ENCODE results near the gene CYTH2. TPM values are rescaled to one million over a fixed set of nuclear protein-coding genes. Genes with fewer than 3 reads are reported as not detected.

CYTH2 gene
- polyA plus RNA-seq, 1 donor from 2014 or later = 397 TPM

- Histone ChIP-seq H3K36me3 (ENCODE audit: insufficient read depth, low read length) (no peaks in the 10 kb centered on the region), H3K79me2 (replicated peaks; ENCODE audit: insufficient read depth, low read length) (no peaks in the 10 kb centered on the region), H3K4me2 (ENCODE audit: low read length) (no peak overlapping the region), H3K9me2 (ENCODE audit: insufficient read depth, low read length) (no peaks in the 10 kb centered on the region), H4K20me1 (ENCODE audit: insufficient read depth) (no peaks in the 10 kb centered on the region), H2AFZ (ENCODE audit: low read depth, low read length) (no peak overlapping the region), H3K9me3 (ENCODE audit: low read length) (no peaks in the 10 kb centered on the region), H3F3A (ENCODE audit: insufficient read depth, low read length, poor library complexity, severe bottlenecking) (no peaks in the 10 kb centered on the region), H3K27me3 (ENCODE audit: insufficient read depth, low read depth, low read length) (no peaks in the 10 kb centered on the region), H3K9ac (ENCODE audit: low read length) (no peak overlapping the region), H3K27ac (ENCODE audit: low read length) (no peak overlapping the region), H3K4me3 (ENCODE audit: low read length) (no peak overlapping the region)
- TF ChIP-seq POLR2AphosphoS5 (IDR thresholded peaks at IDR 0.05) = no peak
- no peak for TF ChIP-seq SMC3 (conservative IDR thresholded peaks at IDR 0.05; ENCODE audit: poor library complexity)
- TF ChIP-seq RAD21 (conservative IDR thresholded peaks at IDR 0.05) = no peak
- TF ChIP-seq REST (IDR thresholded peaks at IDR 0.05; ENCODE audit: borderline replicate concordance) = no peak
- TF ChIP-seq MXI1 (conservative IDR thresholded peaks at IDR 0.05; ENCODE audit: poor library complexity, severe bottlenecking) = no peak
- no peak for TF ChIP-seq EP300 (conservative IDR thresholded peaks at IDR 0.05; ENCODE audit: poor library complexity, severe bottlenecking)
- no peak for TF ChIP-seq EZH2 (IDR thresholded peaks at IDR 0.05; ENCODE audit: borderline replicate concordance, insufficient read depth, low read length, poor library complexity, severe bottlenecking)
- TF ChIP-seq, protein P1, sequence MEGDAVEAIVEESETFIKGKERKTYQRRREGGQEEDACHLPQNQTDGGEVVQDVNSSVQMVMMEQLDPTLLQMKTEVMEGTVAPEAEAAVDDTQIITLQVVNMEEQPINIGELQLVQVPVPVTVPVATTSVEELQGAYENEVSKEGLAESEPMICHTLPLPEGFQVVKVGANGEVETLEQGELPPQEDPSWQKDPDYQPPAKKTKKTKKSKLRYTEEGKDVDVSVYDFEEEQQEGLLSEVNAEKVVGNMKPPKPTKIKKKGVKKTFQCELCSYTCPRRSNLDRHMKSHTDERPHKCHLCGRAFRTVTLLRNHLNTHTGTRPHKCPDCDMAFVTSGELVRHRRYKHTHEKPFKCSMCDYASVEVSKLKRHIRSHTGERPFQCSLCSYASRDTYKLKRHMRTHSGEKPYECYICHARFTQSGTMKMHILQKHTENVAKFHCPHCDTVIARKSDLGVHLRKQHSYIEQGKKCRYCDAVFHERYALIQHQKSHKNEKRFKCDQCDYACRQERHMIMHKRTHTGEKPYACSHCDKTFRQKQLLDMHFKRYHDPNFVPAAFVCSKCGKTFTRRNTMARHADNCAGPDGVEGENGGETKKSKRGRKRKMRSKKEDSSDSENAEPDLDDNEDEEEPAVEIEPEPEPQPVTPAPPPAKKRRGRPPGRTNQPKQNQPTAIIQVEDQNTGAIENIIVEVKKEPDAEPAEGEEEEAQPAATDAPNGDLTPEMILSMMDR (IDR thresholded peaks at IDR 0.05; ENCODE audit: poor library complexity, severe bottlenecking) = no peak
Observed at GRCh38 chr19:48479686-48480085, 10.5 kb downstream of the CYTH2 start.

DNA sequence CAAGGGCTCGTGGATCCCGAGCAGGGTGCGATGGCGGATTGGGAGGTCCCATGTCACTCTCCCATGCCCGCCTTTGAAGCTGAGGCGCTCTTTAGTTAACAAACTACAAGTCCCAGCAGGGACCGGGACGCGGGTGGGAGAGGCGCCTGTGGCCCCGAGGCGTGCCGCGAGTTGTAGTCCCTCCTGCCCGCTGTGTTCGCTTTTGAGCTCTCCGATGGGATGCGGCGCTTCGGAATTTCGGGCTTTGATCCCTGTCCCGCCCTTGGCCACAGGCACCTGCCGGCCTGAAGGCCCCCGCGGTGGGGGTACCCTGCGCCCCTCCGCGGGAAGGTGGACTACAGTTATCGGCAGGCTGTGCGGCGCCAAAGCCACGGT lies 11.0 kb downstream of the CYTH2 start:
- H3K27me3 ChIP-seq (ENCODE audit: insufficient read depth, low read depth, low read length) = no peaks in the 10 kb centered on the region
- H3K36me3 ChIP-seq (ENCODE audit: insufficient read depth, low read length) = no peaks in the 10 kb centered on the region
- no peak for TF ChIP-seq REST (IDR thresholded peaks at IDR 0.05; ENCODE audit: borderline replicate concordance)
- no peak overlapping the region for H2AFZ ChIP-seq (ENCODE audit: low read depth, low read length)
- no peaks in the 10 kb centered on the region for H3K9me3 ChIP-seq (ENCODE audit: low read length)
- H3K9me2 ChIP-seq (ENCODE audit: insufficient read depth, low read length) = no peaks in the 10 kb centered on the region
- no peaks in the 10 kb centered on the region for H4K20me1 ChIP-seq (ENCODE audit: insufficient read depth)
- no peaks in the 10 kb centered on the region for H3F3A ChIP-seq (ENCODE audit: insufficient read depth, low read length, poor library complexity, severe bottlenecking)
- H3K79me2 ChIP-seq (replicated peaks; ENCODE audit: insufficient read depth, low read length) = no peaks in the 10 kb centered on the region
- H3K9ac ChIP-seq (ENCODE audit: low read length) = no peak overlapping the region
- no peak overlapping the region for H3K4me3 ChIP-seq (ENCODE audit: low read length)
- no peak overlapping the region for H3K4me2 ChIP-seq (ENCODE audit: low read length)
- no peak overlapping the region for H3K27ac ChIP-seq (ENCODE audit: low read length)
